ENCODE results near the gene LAMA3.

DNA sequence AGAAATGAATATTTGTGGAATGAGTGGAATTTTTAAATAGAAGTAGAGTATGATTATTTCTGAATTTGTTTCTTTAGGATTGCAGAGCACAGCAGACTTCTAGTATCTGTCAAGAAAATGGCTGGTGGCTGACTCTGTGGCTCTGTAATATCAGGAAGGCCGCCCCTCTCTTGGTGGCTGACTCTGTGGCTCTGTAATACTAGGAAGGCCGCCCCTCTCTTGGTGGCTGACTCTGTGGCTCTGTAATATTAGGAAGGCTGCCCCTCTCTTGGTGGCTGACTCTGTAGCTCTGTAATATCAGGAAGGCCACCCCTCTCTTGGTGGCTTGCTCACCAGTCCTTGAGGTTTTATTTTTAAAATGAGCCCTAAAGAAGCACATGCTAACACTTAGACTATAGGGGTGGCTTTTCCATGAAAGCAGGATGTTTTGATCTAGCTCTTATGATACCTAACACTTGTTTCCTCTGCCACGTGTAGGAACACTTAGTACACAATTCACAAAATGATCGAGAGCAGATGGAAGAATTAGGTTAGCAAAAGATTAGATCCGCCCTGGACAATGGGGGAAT is 240.2 kb downstream of the LAMA3 start:
- TF ChIP-seq, protein P1, sequence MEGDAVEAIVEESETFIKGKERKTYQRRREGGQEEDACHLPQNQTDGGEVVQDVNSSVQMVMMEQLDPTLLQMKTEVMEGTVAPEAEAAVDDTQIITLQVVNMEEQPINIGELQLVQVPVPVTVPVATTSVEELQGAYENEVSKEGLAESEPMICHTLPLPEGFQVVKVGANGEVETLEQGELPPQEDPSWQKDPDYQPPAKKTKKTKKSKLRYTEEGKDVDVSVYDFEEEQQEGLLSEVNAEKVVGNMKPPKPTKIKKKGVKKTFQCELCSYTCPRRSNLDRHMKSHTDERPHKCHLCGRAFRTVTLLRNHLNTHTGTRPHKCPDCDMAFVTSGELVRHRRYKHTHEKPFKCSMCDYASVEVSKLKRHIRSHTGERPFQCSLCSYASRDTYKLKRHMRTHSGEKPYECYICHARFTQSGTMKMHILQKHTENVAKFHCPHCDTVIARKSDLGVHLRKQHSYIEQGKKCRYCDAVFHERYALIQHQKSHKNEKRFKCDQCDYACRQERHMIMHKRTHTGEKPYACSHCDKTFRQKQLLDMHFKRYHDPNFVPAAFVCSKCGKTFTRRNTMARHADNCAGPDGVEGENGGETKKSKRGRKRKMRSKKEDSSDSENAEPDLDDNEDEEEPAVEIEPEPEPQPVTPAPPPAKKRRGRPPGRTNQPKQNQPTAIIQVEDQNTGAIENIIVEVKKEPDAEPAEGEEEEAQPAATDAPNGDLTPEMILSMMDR (IDR thresholded peaks at IDR 0.05): no peak
- no peak for TF ChIP-seq EP300 (IDR thresholded peaks at IDR 0.05)

Data from tibial nerve (tissue), 4 donors.